ENCODE measurements around the gene HDDC3.

GRCh38 chr15:90970274-90970673 is 37.9 kb upstream of the HDDC3 start:
- TF ChIP-seq EP300 (IDR thresholded peaks at IDR 0.05) = no peak
- no peak for TF ChIP-seq CTCF (IDR thresholded peaks at IDR 0.05)
- no peak for TF ChIP-seq POLR2AphosphoS5 (IDR thresholded peaks at IDR 0.05)
- no peak for TF ChIP-seq POLR2A (IDR thresholded peaks at IDR 0.05; ENCODE audit: low read depth)

All from esophagus muscularis mucosa (tissue), 4 donors.